IPS DF 19.7 (cell line): ENCODE results near the gene EHD4.

Experiments
- DNase-seq: peaks from one replicate; pipeline ENCODE4 v3.0.0-alpha.2; 2013; ENCODE audit warnings: low read depth, low spot score

The EHD4 gene

DNA sequence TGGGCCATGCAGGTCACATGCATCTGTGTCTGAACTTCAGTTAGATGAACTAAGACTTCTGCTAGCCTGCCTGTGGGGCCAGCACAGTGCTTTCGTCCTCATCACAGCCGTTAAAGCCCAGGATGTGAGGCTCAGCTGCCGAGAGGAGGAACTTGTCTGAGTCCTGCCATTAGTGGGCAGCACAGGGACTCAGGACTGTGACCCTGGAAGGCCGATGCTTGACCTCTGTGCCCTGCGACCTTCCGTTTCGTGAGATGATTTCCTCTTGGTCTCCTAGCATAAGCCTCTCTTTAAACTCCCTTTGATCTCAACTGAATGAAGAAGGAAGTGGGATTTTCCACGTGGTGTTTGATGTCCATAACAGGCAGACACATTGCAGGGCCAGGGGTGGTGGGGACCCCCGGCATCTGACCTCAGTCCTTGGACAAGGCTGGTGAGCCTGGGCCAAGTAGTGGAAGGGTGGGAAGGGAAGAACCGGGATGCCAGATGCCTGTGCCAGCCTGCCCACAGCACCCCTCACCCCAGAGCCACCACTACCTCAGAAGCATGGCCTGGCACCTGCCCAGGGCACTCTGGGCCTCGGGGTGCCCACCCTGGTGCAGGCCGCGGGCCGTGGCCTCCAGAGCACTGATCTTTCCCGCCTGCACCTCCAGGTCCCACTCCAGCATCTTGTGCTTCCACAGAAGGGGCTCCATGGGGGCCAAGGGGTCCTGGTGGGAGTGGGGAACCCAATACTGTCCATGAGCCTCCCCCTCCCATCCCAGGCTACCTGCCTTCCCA is 112.1 kb downstream of the EHD4 start:
- DNase-seq: no peak

DNA sequence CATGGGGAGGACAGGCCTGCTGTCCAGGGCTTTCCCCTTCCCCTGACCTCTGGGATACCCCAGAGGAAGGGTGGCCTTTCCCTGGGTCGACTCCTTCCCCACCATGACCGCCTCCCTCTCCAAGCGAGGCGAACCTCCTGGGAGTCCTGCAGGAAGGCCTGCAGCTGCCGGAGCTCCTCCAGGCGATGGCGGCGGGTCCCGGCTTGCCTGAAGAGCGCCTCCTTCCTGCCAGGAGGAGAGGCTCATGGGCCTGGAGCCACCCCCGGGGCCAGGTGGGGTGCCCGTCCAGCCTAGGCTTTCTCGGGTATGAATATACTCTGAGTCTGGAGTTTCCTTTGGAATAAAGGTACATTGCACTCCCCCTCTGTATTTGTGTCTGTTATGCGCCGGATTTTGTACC is 113.6 kb downstream of the EHD4 start:
- DNase-seq: no peak

DNA sequence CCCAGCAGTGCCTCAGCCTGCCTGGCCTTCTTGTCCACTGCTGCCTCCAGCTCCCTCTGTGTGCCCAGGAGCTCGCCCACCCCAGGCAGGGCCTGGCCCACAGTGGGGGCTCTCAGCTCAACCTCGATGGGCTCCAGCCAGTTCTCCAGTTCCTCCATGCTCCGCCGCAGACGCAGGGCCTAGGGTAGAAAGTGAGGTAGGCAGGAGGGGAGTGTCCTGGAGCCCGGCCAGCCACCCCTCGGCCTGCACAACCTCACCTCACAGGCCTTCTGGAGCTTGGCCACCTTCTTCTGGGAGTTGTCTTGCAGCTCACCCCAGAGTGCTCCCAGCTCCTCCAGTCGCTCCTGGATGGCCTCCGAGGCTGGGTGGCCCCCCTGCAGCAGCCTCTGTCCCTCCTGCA is 115.0 kb downstream of the EHD4 start:
- no peak for DNase-seq

DNA sequence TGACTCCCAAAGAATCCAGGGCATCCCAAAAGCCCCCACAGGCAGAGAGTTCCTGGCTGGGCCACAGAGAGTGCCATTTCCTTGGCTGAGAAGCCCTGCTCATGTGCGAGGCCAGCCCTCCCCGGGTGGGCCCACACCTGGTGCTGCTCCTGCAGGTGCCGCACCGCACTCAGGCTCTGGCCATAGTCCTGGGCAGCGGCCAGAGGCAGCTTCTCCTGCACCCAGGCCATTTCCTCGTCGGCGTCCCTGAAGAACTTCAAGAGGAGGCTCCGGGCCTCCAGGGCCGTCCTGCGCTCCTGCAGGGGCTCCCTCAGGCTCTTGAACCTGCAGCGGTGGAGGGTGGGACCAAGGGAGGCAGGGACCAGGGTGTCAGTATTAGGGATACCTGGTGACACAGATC is 115.6 kb downstream of the EHD4 start:
- no peak for DNase-seq

DNA sequence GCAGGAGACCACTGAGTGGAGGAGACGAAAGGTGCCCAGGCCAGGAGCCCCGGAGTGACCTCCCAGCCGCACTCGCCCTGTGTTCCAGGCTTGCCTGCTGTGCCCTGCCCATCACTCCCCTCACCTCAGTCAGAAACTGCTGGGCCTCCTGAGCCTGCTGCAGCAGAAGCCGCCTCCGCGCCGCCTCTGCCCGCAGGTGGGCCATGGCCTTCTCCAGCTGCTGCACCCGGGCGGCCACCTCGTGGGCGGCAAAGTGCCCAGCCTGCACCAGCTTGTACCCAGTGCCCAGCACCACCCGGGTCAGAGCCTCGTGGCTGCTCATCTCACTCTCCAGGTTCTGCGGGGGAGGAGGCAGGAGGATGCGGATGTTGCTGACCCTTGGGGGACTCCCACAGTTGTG is 116.1 kb downstream of the EHD4 start:
- no peak for DNase-seq

DNA sequence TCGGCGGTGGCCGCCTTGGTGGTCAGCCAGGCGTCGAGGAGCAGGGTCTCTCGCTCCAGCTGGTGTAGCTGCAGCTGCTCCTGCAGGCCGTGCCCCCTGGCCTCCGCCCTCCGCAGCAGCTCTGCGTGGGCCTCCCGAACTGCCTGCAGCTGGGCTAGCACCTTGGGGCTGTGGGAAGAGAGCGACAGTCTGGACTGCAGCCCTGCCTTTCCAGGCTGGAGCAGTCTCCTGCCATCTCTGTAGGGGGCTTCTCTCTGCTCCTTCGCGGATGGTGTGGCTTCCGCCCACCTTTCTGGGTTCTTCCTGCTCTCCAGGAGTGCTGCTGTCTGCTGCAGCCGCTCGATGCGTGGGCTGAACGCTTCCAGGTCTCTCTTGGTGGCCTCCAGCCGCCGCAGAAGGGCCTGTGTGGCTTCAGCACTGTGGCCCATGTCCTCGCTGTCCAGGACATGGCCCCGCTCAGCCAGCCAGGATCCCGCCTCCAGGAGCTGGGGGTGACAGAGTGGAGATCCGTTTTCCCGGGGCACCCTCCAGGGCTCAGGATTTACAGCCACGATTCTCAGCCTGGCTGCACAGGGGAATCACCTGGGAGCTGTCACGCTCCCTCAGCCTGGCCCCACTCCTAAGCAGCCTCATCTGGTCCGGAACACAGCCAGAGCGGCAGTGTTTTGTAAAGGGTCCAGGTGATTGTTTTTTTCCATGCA is 116.9 kb downstream of the EHD4 start:
- no peak for DNase-seq

DNA sequence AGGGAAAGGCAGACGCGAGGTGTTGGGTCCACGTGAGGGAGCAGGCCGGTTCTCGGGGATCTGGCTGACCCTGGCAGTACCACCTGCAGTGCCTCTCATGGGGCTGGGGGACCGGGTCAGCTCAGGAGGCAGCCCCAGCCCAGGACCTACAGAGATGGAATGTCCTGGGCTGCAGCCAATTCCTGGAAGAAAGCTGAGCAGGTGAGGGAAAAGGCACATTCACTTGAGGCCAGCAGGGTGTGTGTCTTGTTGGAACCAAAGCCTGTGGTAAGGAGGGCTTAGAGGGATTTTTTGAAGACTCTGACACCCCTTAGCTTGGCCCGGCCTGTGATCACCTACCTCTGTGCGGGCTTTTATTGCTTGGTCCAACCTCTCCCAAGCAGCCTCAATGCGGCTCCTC is 117.9 kb downstream of the EHD4 start:
- no peak for DNase-seq

DNA sequence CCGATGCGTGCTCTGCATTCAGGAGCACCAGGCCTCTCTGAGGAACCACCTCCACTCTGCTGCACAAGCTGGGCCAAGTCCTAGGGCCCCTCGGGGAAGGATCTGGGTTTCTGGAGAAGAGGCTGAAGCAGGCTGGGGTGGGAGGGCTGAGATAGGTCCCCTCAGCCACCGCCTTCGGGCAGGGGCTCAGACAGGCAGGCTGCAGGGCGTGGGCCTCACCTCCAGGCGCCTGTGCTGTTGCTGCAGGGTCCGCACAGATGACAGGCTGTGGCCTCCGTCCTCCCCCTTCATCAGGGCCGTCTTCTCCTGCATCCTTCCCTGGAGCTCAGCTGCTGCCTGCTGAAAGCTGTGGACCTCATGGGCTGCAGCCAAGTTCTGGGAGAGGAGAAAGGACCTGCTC is 118.5 kb downstream of the EHD4 start:
- DNase-seq: no peak

DNA sequence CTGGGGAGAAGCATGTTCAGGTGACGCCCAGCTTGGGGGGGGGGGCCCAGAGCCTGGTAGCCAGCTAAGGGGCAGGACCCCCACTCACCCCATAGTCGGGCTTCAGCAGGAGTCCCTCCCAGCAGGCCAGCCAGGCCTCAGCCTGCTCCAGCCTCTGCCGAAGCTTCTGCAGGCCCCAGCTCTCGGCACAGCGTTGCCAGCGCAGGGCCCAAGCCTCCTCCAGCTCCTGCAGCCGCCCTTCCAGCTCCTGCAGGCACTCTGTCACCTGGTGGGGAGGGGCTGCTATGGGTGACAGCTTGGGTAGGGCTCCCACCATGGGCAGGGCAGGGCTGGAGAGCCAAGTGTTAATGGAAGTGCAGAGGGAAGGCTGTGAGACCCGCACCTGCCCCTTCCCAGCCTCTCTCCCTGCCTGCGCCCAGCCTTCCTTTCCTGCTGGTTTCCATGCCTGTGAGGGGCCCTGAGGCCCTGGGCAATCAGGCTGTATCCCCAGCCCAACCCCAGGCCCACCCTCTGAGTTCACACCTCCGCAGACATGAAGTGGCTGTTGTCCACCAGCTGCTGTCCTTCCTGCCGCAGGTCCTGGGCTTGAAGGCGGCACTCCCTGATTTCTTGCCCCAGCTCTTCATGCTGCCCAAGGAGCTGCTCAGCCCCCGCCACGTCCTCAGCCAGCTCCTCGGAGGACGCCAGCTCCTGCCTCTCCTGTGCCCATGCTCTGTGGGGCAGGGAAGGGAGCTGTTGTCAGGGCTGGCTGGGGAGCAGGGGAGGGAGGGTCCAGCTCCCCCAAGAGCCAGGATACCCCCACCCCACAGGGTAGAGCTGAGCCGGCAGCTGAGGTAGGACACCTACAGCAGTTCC is 119.4 kb downstream of the EHD4 start:
- no peak for DNase-seq

DNA sequence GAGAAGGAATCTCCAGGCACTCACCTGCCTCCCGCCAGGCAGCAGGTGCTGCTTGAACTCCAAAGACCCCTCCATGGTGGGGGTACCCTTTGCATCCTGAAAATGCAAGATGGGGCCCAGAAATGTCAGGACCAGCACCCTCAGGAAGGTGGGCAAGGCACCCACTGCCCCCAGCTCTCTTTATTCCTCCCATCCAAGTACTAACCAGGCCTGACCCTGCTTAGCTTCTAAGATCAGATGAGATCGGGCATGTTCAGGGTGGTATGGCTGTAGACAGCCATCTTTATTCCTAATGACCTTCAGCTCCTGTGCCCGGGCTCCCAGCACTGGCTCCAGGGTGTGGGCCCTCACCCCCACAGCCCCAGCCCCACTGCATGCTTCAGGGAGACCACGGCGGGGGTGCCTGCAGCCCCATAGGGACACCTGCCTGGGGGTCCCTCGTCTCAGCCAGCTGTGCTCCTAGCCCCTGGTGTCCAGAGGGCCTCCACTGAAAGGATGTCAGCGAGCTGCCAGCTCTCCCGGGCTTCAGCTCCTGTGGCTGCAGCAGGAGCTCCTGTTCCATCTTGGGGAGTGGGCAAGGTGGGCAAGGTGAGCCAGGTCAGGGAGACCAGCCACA is 120.5 kb downstream of the EHD4 start:
- no peak for DNase-seq

DNA sequence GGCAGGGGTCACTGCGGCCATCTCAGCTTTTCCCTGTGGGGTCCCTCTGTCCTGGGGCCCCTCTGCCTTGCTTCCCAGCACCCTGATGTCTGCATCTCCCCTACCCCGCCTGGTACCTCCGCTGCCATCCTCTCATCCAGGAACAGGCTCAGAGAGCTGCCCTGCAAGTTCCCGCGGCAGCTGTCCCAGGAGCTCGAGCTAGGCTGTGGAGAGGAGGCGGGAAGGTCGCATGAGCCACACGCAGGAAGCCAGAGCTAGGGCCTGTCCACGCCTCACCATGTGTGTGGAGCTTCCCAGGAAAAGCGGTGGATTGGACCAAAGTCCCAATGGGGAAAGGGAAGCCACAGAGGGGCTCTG is 121.2 kb downstream of the EHD4 start:
- no peak for DNase-seq

DNA sequence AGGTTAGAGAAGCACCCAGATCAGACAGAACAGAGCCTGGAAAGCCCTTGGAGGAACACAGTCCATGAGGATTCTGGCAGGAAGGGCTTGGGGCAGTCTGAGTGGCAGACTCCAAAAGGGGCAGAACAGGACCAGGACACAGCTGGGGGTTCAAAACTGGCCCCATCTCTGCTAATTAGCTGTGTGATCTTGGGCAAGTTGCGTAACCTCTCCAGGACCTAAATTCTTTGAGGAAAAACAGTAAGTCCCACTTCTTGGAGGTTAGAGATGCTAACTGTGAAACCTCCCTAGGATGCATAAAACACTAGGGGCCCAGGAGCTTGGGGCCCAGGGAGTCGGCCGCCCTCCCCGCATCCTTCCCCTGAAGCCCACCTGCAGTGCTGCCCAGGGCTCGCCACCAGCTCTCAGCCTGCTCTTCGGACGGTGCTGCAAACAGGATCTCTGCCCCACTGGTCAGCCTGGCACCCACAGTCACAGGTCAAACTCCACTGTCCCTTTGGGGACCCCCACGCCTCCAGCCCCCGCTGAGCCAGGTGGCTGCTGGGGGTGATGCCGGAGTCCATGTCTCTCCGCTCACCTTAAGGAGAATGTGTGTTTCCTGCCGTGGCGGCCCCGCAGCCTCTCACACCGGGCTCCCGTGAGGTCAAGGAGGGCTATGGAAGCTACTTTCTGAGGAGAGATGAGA is 121.7 kb downstream of the EHD4 start:
- DNase-seq: no peak

DNA sequence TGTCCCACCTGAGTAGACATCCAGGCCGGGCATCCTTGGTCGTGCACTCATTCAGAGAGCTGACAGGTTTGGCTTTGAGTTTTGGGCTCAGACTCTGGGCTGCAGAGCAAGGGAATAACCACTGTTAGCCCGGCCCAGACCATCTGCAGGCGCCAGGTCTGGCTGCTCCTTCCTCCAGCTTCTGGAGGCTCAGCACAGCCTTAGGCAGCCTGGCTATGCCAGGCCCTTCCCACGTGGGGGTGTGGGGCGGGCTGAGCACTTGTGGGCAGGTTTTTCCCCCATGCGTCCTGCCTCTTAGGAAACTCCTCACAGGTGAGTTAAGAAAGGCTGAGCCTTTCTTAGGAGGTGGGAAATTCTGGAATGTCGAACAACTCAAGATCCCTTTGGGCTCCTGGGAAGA is 122.5 kb downstream of the EHD4 start:
- no peak for DNase-seq

DNA sequence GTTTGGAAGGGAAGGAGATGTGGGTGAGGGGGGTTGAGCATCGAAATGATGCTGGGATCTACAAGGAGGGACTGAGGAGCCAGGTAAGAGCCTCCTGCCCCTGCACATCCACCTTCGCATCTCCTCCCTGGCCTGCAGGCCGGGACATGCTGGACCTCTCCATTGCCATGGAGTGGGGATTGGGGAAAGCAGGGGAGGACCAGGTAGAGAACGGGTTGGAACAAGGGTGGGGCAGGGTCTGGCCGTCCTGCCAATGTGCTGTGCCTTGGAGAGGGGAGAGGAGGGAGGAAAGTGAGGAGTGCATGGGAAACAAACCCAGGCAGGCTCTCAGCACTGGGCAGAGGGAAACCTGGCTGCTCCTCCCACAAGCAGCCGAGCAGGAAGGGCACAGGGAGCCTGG is 123.2 kb downstream of the EHD4 start:
- DNase-seq: no peak

DNA sequence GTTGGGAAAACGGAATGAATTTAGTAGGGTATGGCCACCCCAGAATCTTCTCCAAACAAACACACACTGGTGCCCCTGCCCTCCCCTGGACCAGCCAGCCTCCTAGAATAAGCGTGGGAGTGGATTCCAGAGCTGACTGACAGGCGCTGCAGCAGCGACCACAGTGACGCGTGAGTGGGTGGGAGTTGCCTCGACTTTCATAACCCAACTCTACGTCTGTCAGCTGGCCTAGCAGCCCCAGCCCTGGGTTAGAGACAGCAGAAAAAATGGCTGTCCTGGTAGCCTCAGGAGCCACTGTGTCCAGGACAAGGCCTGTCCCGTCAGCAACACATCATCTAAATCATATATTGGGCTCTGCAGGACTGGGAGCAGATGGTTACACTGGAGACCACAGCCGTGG is 123.7 kb downstream of the EHD4 start:
- DNase-seq: no peak

DNA sequence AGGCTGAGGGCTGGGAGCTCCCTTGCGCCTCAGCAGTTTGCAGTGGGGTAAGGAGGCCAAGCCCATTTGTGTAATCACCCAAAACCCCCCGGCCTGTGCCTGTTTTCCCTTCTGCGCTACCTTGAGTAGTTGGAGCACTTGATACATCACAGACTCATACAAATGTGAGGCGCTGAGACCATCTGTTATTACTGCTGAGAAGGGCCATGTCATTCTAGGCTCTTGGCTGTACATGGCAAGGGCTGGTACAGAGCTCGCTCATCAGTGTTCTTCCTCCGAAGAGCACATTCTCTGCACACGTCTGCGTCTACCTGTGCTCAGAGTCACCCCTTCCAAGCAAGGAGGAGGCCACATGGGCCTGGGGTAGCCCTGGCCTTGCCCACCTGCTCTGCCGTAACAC is 124.4 kb downstream of the EHD4 start:
- no peak for DNase-seq

DNA sequence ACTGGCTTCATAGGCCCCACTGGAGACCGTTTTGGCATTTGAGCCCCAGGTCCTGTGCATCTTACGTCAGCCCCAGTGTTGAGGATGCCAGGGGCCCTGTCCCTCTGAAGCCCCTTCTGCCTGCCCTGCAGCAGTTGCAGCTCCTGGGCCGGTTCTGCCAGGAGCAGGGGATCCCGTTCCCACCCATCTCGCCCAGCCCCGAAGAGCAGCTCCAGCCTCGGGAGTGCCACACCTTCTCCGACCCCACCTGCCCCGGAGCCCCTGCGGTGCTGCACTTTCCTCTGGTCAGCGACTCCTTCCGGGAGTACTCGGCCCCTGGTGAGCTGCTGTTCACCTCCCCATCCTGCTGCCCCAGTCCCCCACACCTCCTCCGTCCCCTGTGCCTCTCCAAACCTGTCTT is 125.2 kb downstream of the EHD4 start:
- no peak for DNase-seq
